GM18502 (cell line): ENCODE data around the gene ADGRG3.
"Not testable (repeated sequence)": the region's sequence is repeated elsewhere in the genome, so short reads cannot be mapped to it uniquely, and the experiment has no call there.

Experiments
- ATAC-seq: cut with Tn5 transposase; IDR thresholded peaks from one replicate; pipeline ENCODE4 v1.9.1; 2021; ENCODE audit warnings: mild to moderate bottlenecking; ENCODE audit not compliant: unreplicated experiment, poor library complexity

The ADGRG3 gene

GRCh38 chr16:57661510-57661909, 6.6 kb upstream of the ADGRG3 start:
- no peak for ATAC-seq

DNA sequence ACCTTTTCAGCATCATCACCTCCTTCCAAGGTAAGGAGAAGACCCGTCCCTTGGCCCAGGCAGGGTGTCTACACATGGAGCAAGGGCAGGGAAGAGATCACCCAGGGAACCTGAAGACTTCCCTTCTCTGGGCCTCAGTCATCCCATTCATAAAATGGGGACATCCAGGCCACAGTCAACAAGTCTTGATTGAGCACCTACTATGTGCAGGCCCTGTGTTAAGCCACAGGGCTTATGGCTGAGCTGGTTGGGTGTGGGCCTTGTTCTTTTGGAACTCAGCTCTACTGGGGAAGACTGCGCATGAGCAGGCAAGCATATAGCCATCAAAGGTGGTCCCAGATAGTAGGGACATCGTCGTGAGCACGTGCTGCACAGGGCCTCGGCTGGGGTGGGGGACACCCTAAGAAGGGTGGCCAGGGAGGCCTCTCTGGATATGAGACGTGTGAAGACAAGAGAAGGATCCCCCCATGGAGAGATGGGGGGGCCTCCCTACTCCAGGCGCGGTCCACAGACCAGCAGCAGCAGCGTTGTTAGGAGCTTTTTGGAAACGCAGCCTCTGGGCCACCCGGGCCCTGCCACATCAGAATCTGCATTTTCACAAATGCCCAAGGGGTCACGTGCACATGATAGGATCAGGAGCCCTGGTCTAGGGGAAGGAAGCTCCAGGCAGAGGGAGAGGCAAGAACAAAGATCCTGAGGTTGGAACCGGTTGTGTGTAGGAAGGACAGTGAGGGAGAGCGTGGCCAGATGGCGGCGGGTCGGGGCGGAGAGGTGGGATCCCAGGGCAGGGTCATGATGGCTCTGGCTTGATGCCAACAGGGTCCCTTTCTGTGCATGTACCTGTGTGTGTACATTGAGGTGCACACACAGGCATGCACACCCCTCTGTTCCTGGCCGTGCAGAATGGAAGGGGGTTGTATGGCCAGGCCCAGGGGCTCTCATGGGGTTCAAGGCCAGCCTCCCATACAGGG, 5.9 kb upstream of the ADGRG3 start:
- ATAC-seq: no peak

GRCh38 chr16:57663436-57663835, 4.7 kb upstream of the ADGRG3 start:
- no peak for ATAC-seq

- ATAC-seq: no peak
Measured at GRCh38 chr16:57663917-57664661, 4.0 kb upstream of the ADGRG3 start.

- ATAC-seq: no peak
Measured at GRCh38 chr16:57664662-57665025, 3.5 kb upstream of the ADGRG3 start.

DNA sequence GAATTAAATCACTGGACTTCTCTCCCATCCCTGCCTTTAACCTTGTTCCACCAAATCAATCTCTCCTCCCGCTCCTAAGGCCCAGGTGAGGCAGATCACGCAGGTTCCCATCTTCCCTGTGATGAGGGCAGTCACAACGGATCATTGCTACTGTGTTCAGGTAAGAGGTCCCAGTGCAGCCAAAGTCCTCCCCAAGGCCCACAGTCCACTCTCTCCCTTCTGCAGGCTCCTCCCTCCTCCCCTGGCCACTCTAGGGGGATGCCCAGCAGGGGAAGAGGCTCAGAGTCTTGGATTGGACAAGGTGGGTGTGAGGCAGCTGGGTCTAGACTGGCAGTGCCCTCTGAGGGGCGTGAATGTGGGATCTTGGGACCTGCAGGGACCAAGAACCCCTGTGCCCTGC, 2.6 kb upstream of the ADGRG3 start:
- no peak for ATAC-seq

- ATAC-seq: no peak
Measured at GRCh38 chr16:57666353-57667047, 1.6 kb upstream of the ADGRG3 start.

- ATAC-seq: no peak
Measured at GRCh38 chr16:57667048-57667525, 1.0 kb upstream of the ADGRG3 start.

DNA sequence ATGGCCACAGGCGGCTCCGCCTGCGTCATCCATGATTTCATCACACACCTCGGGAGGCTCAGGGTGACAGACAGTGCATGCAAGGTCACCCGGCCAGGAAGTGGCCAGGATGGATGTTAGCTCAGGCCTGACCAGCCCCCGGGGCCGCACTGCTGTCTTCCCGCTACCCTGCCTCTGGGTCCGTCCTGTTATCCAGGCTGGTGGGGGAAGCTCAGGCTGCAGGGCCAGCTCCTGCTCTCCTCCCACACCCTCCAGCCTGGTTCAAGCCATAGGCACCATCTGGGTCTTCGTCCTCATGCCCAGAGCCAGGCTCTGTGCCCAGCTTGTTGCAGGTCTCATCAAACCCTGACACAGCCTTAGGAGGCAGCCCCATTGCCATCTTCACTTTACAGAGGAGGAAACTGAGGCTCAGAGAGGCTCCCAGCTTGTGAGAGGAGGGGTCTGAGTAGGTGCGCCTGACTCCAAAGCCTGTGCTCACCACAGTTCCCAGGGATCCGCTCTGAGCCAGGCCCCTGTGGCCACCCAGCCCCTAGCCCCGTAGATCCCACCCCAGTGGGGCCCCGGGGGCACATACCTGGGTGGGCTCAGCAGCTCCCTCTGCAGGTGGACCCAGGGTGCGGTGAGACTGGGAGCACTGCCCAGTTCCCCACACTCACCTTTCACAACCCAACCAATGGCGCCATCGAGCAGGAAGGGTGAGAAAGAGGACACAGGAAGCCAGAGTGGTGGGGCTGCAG, 412 bp upstream of the ADGRG3 start:
- ATAC-seq: no peak

DNA sequence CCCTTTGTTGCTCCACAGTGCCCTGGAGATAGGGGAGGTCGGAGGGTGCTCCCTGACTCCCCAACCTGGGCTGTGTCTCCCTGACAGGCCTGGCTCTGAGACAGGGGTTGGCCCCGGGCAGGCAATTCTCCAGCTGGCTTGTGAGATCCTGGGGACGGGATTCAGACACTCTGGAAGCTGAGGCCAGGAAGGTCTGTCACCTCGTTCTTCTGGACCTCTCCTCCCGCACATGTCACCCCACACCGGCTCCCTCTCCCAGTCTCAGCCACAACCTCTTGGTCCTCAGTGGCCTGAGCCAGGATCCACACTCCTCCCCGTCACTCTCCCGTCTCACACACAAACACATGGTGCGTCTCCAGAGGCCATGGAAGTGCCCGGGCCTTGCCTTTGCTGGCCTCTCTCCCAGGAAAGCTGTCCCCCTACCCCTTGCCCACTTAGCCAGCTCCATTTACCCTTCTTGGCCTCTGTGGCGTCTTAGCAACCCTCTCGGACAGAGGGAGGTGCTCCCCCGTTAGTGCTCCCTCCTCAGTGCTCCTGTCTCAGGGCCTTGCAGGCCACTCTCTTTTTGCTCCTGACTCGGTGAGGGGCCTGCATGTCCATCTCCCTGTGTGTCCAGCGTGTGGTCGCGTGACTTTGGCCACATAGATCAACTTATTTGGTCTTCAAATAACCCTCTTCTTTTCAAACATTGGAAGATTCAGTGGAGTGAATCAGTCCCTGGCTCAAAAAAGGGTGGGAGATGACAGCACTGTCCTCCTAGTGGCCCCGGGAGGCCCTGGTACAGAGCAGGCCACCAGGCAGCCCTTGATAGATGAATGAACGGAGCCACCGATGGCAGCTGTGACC, 747 bp downstream of the ADGRG3 start:
- ATAC-seq: no peak

DNA sequence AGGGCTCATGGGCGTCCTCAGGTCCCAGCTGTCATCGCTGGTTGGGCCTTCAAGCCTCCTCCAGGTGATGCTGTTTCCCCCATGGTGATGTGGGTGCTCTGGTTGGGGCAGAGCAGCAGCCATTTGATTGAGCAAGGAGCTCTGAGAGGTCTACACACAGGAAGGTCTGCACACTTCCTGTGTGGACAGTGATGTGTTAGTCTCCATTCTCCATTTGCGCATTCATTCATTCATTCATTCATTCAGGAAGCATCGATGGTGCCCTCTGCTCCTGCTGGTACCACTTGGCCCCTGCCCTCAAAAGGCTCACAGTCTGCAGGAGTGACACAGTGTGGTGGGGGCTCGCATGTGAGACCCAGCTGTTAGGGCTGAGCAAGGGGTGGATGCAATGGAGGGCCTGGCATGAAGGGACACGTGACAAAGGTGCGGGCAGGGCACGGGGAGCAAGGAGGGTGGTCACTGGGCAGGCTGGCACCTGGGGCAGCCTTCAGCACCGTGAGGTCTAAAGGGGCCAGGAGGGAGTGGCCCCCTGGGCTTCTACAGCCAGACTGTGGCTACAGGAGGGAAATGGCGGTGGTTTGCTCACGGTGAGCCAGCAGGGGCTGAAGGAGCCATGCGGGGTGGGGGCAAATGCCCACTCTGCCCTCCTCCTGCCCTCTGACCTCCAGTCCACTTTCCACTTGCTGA, 1.5 kb downstream of the ADGRG3 start:
- ATAC-seq: no peak

- no peak for ATAC-seq
Measured at GRCh38 chr16:57670196-57670595, 2.1 kb downstream of the ADGRG3 start.

DNA sequence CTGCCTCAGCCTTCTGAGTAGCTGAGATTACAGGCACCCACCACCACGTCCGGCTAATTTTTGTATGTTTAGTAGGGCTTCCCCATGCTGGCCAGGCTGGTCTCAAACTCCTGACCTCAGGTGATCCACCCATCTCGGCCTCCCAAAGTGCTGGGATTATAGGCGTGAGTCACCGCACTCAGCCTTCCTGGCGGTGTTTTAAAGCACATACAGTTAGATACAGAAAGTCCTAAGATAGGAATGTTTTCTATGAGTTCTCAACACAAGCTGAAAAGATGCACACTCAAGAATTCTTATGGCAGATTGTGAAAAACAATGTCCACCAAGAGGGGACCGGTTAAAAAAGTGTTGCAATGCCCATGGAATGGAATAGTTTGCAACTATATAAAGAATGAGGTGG, 3.3 kb downstream of the ADGRG3 start:
- not testable (repeated sequence) for ATAC-seq

GRCh38 chr16:57672416-57672815, 4.3 kb downstream of the ADGRG3 start:
- no peak for ATAC-seq

DNA sequence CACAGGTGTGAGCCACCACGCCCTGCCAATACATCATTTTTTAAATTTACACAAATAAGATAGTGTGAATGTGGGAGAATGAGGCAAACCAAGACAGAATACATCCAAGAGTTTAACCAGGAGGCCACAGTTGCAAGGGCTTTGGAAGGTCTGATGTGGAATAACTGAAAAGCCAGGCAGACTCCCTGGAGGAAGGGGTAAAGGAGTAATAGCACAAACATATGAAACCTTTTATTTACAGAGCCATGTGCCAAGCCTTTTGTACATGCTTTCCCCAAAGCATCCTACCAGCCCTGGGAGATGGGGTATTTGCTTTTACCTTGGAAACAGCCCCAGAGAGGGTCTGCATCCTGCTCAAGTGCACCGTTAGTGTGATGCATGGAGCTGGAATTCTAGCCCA, 4.7 kb downstream of the ADGRG3 start:
- ATAC-seq: no peak

GRCh38 chr16:57675741-57676551, 7.8 kb downstream of the ADGRG3 start:
- ATAC-seq: no peak

DNA sequence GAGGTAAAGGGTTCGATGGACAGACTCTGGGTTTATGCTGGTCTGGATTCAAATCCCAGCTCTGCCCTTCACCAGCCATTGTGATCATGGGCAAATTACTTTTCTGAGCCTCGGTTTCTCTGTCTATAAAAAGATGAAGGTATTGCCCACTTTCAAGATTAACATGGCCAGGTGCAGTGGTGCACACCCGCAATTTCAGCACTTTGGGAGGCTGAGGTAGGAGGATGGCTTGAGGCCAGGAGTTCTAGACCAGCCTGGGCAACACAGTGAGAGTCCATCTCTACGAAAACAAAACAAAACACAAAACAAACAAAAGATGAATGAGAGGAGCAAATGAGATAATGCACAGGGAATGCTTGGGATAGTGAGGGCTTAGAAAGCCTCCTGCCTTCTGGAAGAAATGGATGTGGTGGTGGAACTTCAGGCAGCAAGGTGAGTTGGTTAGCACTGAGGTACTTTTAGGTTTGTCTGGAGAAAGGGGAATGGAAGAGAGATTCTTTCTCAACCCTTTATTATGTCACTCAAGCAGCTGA, 8.5 kb downstream of the ADGRG3 start:
- ATAC-seq: no peak
